SK-MEL-5 (cell line): Measurements from ENCODE around the gene NUDT4. TPM values are rescaled to one million over a fixed set of nuclear protein-coding genes. Genes with fewer than 3 reads are reported as not detected.
A peak's percentile ranks its signal among the peaks of the same experiment; 100 is the strongest.

Experiments used
- DNase-seq: peaks from one replicate; pipeline ENCODE4 v3.0.0-alpha.2; 2016; ENCODE audit warnings: low read depth, low spot score
- in situ Hi-C: cut with HindIII; loops from 2 replicates; pipeline ENCODE4 v1.10.0; 2016; ENCODE audit warnings: low sequenced_read_pairs, high pct_unique_total_duplicates, low pct_unique_long_range_greater_than_20kb
- polyA plus RNA-seq, 2 experiments: library from polyadenylated mRNA; depleted of rRNA; stranded (reverse); fragments of >200 nt; gene quantifications; 2 replicates each; pipeline ENCODE4 v1.2.3, GENCODE V29; 2015
- total RNA-seq: library from RNA; depleted of rRNA; stranded (reverse); fragments of >200 nt; shearing (Covaris generic); gene quantifications from 2 replicates; pipeline ENCODE4 v1.2.3, GENCODE V29; 2014; rRNA removed

NUDT4 gene
- total RNA-seq: 86.0 and 86.2 TPM in 2 replicates
- 93.3 and 119 TPM in 2 replicates for polyA plus RNA-seq (2015; cell fraction: cytosol; rRNA removed)
- polyA plus RNA-seq (2015; cell fraction: nucleus; rRNA removed): 32.3 and 33.2 TPM in 2 replicates

GRCh38 chr12:93377252-93378195 lies at the start of gene NUDT4:
NUDT4 (plus strand) TSS chr12:93377925; CDS start chr12:93378323, 398 bp downstream.
- in situ Hi-C loops: no loop called here

GRCh38 chr12:93333054-93333453 lies 44.7 kb upstream of the NUDT4 start:
- DNase-seq: no peak
- in situ Hi-C loops: no loop called here

More at GRCh38 chr12:93377252-93378195, at the start of gene NUDT4:
- DNase-seq: peak; percentile 94

- in situ Hi-C loops: no loop called here
- no peak for DNase-seq
Measured at GRCh38 chr12:93333828-93334227, 43.9 kb upstream of the NUDT4 start.

GRCh38 chr12:93335603-93336162 lies 42.0 kb upstream of the NUDT4 start:
- in situ Hi-C loops: no loop called here
- peak; percentile 9 for DNase-seq

- DNase-seq: peak; percentile 92
- in situ Hi-C loops: no loop called here
Measured at GRCh38 chr12:93336291-93336741, 41.4 kb upstream of the NUDT4 start.

- DNase-seq: no peak
- in situ Hi-C loops: no loop called here
Measured at GRCh38 chr12:93338598-93338997, 39.1 kb upstream of the NUDT4 start.

GRCh38 chr12:93339695-93340094 lies 38.0 kb upstream of the NUDT4 start:
- DNase-seq: no peak
- in situ Hi-C loops: no loop called here

GRCh38 chr12:93341409-93342049 lies 36.2 kb upstream of the NUDT4 start:
- in situ Hi-C loops: no loop called here
- no peak for DNase-seq

GRCh38 chr12:93347054-93347785 lies 30.5 kb upstream of the NUDT4 start:
- DNase-seq: no peak
- in situ Hi-C loops: no loop called here

- no peak for DNase-seq
- in situ Hi-C loops: no loop called here
Measured at GRCh38 chr12:93348575-93349435, 28.9 kb upstream of the NUDT4 start.

GRCh38 chr12:93351726-93352125 lies 26.0 kb upstream of the NUDT4 start:
- in situ Hi-C loops: no loop called here

GRCh38 chr12:93352321-93352720 lies 25.4 kb upstream of the NUDT4 start:
- no peak for DNase-seq
- in situ Hi-C loops: no loop called here

More at GRCh38 chr12:93351726-93352125, 26.0 kb upstream of the NUDT4 start:
- DNase-seq: no peak

GRCh38 chr12:93356214-93356613 lies 21.5 kb upstream of the NUDT4 start:
- DNase-seq: no peak
- in situ Hi-C loops: no loop called here

- DNase-seq: no peak
- in situ Hi-C loops: no loop called here
Measured at GRCh38 chr12:93358058-93358457, 19.7 kb upstream of the NUDT4 start.

- no peak for DNase-seq
- in situ Hi-C loops: no loop called here
Measured at GRCh38 chr12:93358821-93359220, 18.9 kb upstream of the NUDT4 start.

- in situ Hi-C loops: loop anchor here (10.0 kb wide), 1 partner anchor 66 kb away; no protein-coding TSS in a partner anchor
- DNase-seq: no peak
Measured at GRCh38 chr12:93360688-93361087, 17.0 kb upstream of the NUDT4 start.
